ENCODE data around the gene CD300LG.
"Not testable (repeated sequence)": the region's sequence is repeated elsewhere in the genome, so short reads cannot be mapped to it uniquely, and the experiment has no call there.

Gene CD300LG

GRCh38 chr17:43881758-43882505 is 35.0 kb downstream of the CD300LG start:
- no peak for DNase-seq

GRCh38 chr17:43882761-43883415 is 35.9 kb downstream of the CD300LG start:
- no peak for DNase-seq

GRCh38 chr17:43888548-43888947 is 41.6 kb downstream of the CD300LG start:
- DNase-seq = no peak

- no peak for DNase-seq
Measured at GRCh38 chr17:43890240-43890639, 43.3 kb downstream of the CD300LG start.

- no peak for DNase-seq
Measured at GRCh38 chr17:43891851-43892646, 45.1 kb downstream of the CD300LG start.

GRCh38 chr17:43892647-43892952 is 45.6 kb downstream of the CD300LG start:
- no peak for DNase-seq

GRCh38 chr17:43894494-43894893 is 47.5 kb downstream of the CD300LG start:
- DNase-seq = not testable (repeated sequence)

- DNase-seq = no peak
Measured at GRCh38 chr17:43897831-43898230, 50.9 kb downstream of the CD300LG start.

GRCh38 chr17:43898446-43898845 is 51.5 kb downstream of the CD300LG start:
- DNase-seq = no peak

GRCh38 chr17:43900183-43900857 is 53.3 kb downstream of the CD300LG start:
- DNase-seq = peak; percentile 63

GRCh38 chr17:43900858-43901754 is 54.1 kb downstream of the CD300LG start:
- DNase-seq = no peak

- no peak for DNase-seq
Measured at GRCh38 chr17:43901861-43902589, 55.0 kb downstream of the CD300LG start.

GRCh38 chr17:43905400-43905984 is 58.5 kb downstream of the CD300LG start:
- no peak for DNase-seq

- no peak for DNase-seq
Measured at GRCh38 chr17:43905985-43906852, 59.2 kb downstream of the CD300LG start.

GRCh38 chr17:43906951-43907424 is 60.0 kb downstream of the CD300LG start:
- DNase-seq = no peak

- no peak for DNase-seq
Measured at GRCh38 chr17:43907425-43907981, 60.5 kb downstream of the CD300LG start, which contains the start of gene MPP2. Gene MPP2 (minus strand): TSS chr17:43907536. CDS start chr17:43904460, 3,076 bp downstream.

GRCh38 chr17:43907998-43908721 is 61.2 kb downstream of the CD300LG start:
- no peak for DNase-seq

GRCh38 chr17:43909537-43910231 is 62.7 kb downstream of the CD300LG start:
- no peak for DNase-seq
